Type B pancreatic cell (in vitro differentiated cells): ENCODE results near the gene KIF16B. TPM values are rescaled to one million over a fixed set of nuclear protein-coding genes. Genes with fewer than 3 reads are reported as not detected.

Source experiments
- DNase-seq: peaks from one replicate; pipeline ENCODE4 v3.0.0; 2021; ENCODE audit warnings: mixed read lengths; ENCODE audit not compliant: unreplicated experiment; ENCODE audit errors: extremely low spot score
- H3K27ac Mint-ChIP-seq: 2 replicates; pipeline ENCODE4 v1.8.0; 2021; ENCODE audit warnings: mild to moderate bottlenecking, mixed read lengths
- H3K27me3 Mint-ChIP-seq: 2 replicates; pipeline ENCODE4 v1.8.0; 2021; ENCODE audit warnings: mixed read lengths
- H3K36me3 Mint-ChIP-seq: 2 replicates; pipeline ENCODE4 v1.8.0; 2021; ENCODE audit warnings: mixed read lengths
- H3K4me1 Mint-ChIP-seq: one replicate; pipeline ENCODE4 v1.8.0; 2021; ENCODE audit warnings: mixed read lengths; ENCODE audit not compliant: unreplicated experiment
- H3K4me3 Mint-ChIP-seq: 2 replicates; pipeline ENCODE4 v1.8.0; 2021; ENCODE audit warnings: mild to moderate bottlenecking, mixed read lengths
- H3K9me3 Mint-ChIP-seq: 2 replicates; pipeline ENCODE4 v1.8.0; 2021; ENCODE audit warnings: mixed read lengths
- CTCF ChIP-seq: fragments of 200-600 bp; sonication (generic); conservative IDR thresholded peaks from 2 replicates; pipeline ENCODE4 v1.5.0; 2021; ENCODE audit warnings: antibody characterized with exemption, mild to moderate bottlenecking
- long read RNA-seq: library from polyadenylated mRNA; unstranded; transcript quantifications from one replicate; pipeline ENCODE4 v2.0.0, GENCODE V29; 2020
- total RNA-seq: library from RNA; stranded (reverse); gene quantifications from 2 replicates; pipeline ENCODE4 v1.2.1, GENCODE V29; 2021; ENCODE audit warnings: low replicate concordance

Gene KIF16B
- 10.3 and 10.4 TPM in 2 replicates for total RNA-seq
- long read RNA-seq, partial matches to known transcripts: 45 of 56 reads
- long read RNA-seq, other reads (novel, unspliced or antisense): 10 of 56 reads

- Mint-ChIP-seq H3K4me1 (peaks cover 45% of the 10 kb centered on the region), H3K27me3 (no peaks in the 10 kb centered on the region), H3K27ac (peak within 1 kb of the TSS; percentile 86), H3K36me3 (no peaks in the 10 kb centered on the region), H3K4me3 (peak within 1 kb of the TSS; percentile 98), H3K9me3 (no peaks in the 10 kb centered on the region)
- peak; percentile 98 for DNase-seq
- peak; percentile 39 for TF ChIP-seq CTCF
Observed at GRCh38 chr20:16573001-16573965, at the start of gene KIF16B. Gene KIF16B, minus strand, starts transcription at chr20:16573448. Its CDS starts 173 bp downstream, at chr20:16573275.

GRCh38 chr20:16622501-16622900 is 49.3 kb upstream of the KIF16B start:
- Mint-ChIP-seq H3K4me1 (peaks cover 7% of the 10 kb centered on the region), H3K27ac (no peak overlapping the region), H3K9me3 (peaks cover 17% of the 10 kb centered on the region), H3K27me3 (no peaks in the 10 kb centered on the region), H3K36me3 (no peaks in the 10 kb centered on the region), H3K4me3 (no peak overlapping the region)
- TF ChIP-seq CTCF: no peak
- DNase-seq: no peak

- peaks cover 7% of the 10 kb centered on the region for H3K4me1 Mint-ChIP-seq
- peak overlapping the region; percentile 10 for H3K27ac Mint-ChIP-seq
Observed at GRCh38 chr20:16621435-16622141, 48.3 kb upstream of the KIF16B start.

GRCh38 chr20:16620961-16621360 is 47.7 kb upstream of the KIF16B start:
- peaks cover 23% of the 10 kb centered on the region for H3K9me3 Mint-ChIP-seq
- peak overlapping the region; percentile 10 for H3K27ac Mint-ChIP-seq
- peaks cover 7% of the 10 kb centered on the region for H3K4me1 Mint-ChIP-seq
- DNase-seq: no peak
- no peak overlapping the region for H3K4me3 Mint-ChIP-seq
- H3K36me3 Mint-ChIP-seq: no peaks in the 10 kb centered on the region
- no peaks in the 10 kb centered on the region for H3K27me3 Mint-ChIP-seq
- TF ChIP-seq CTCF: no peak

More at GRCh38 chr20:16621435-16622141, 48.3 kb upstream of the KIF16B start:
- no peaks in the 10 kb centered on the region for H3K27me3 Mint-ChIP-seq
- H3K4me3 Mint-ChIP-seq: no peak overlapping the region
- no peaks in the 10 kb centered on the region for H3K36me3 Mint-ChIP-seq
- no peak for DNase-seq
- TF ChIP-seq CTCF: no peak
- peaks cover 20% of the 10 kb centered on the region for H3K9me3 Mint-ChIP-seq

GRCh38 chr20:16619953-16620352 is 46.7 kb upstream of the KIF16B start:
- no peak overlapping the region for H3K27ac Mint-ChIP-seq
- H3K4me1 Mint-ChIP-seq: peaks cover 7% of the 10 kb centered on the region
- H3K9me3 Mint-ChIP-seq: peaks cover 23% of the 10 kb centered on the region
- no peak for TF ChIP-seq CTCF
- DNase-seq: no peak
- no peaks in the 10 kb centered on the region for H3K36me3 Mint-ChIP-seq
- no peaks in the 10 kb centered on the region for H3K27me3 Mint-ChIP-seq
- H3K4me3 Mint-ChIP-seq: no peak overlapping the region
